ENCODE results near the gene KLHDC7B. TPM values are rescaled to one million over a fixed set of nuclear protein-coding genes. Genes with fewer than 3 reads are reported as not detected.

The KLHDC7B gene
- polyA plus RNA-seq: 0.18 TPM
- long read RNA-seq, donor 1, partial matches to known transcripts: 0 of 1 reads
- long read RNA-seq, donor 1, other reads (novel, unspliced or antisense): 0 of 1 reads
- long read RNA-seq, donor 2: 0 reads
- long read RNA-seq, donor 3: 0 reads
- long read RNA-seq, donor 4: 0 reads
- long read RNA-seq, donor 5: 0 reads
- long read RNA-seq, donor 6, partial matches to known transcripts: 0 of 1 reads
- long read RNA-seq, donor 6, other reads (novel, unspliced or antisense): 0 of 1 reads
- long read RNA-seq, donor 7: 0 reads
- long read RNA-seq, donor 8: 0 reads
- long read RNA-seq, donor 9: 0 reads
- long read RNA-seq, donor 10: 0 reads
- long read RNA-seq, donor 11: 0 reads

DNA sequence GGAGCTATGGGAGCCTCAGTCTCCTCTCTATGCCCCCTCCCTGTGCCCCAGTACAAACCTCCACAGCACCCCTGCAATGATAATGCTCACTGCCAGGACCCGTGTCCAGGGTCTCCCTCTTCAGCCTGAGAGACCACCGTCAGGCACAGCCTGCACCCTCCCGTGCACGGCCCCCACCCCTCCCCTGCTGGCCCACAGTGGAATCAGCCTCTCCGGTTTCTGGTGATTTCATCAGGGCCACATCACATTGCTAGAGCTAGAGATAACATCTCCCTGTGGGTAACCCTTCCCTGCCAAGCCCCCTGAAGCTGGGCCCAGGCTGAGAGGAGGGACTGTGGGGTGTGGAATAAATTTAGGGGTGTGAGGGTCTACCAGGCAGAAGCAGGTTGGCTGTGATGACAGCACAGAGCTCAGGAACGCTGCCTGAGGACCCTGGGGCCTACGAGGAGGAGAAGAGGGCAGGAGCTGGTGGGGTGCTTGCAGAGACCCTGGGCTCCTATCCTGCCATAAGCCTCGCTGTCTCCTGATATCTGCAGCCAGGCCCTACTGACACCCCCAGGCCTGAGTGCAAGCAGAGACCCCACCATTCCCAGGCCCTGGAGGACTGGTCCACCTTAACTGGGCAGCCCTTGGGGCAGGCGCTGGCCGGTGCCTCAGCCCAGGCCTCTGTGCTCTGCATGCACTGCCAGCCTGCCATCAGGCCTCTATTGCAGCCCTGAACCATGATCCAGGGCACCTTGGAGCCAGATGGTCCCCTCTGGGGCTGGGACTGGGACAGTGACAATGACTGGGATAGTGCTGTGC lies at the start of gene KLHDC7B:
KLHDC7B (plus strand) TSS at position 378 of the 804 bp plus-strand sequence; CDS start at position 723, 345 bp downstream.
- H3K36me3 ChIP-seq (ENCODE audit: control insufficient read depth, insufficient read depth, low read length): no peaks in the 10 kb centered on the region
- H3K4me1 ChIP-seq (ENCODE audit: control insufficient read depth, insufficient read depth, low read length): peaks cover 4% of the 10 kb centered on the region
- H3K27ac ChIP-seq (ENCODE audit: low read length): no peak within 1 kb of the TSS
- no peak within 1 kb of the TSS for H3K4me3 ChIP-seq (ENCODE audit: low read length)
- peaks cover 6% of the 10 kb centered on the region for H3K9me3 ChIP-seq (ENCODE audit: control insufficient read depth, low read depth, low read length)
- peaks cover 70% of the 10 kb centered on the region for H3K27me3 ChIP-seq (ENCODE audit: control insufficient read depth, insufficient read depth, low read length)
- no CpG with 5 or more reads among the region's 10 CpGs for WGBS (ENCODE audit: insufficient coverage, low lambda C conversion rate)
- DNase-seq: no peak

DNA sequence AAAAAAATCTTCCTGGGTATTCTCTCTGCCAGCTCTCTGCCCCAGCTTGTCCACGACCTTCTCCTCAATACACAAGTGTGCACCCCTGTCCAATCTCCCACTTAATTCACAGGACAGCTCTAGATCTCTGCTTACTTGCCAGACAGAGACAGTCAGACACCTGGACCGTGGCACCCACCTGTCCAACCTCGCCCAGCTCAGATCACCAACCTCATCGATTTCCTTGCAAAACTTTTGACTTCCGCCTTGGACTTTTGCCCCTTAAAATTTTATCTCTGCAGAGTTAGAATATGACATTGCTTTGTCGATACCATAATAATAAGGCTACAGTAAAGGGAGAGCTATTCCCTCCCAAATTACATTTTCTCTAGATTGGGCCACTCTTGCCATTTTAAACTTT lies 48.6 kb upstream of the KLHDC7B start:
- Histone ChIP-seq H3K27me3 (ENCODE audit: control insufficient read depth, insufficient read depth, low read length) (no peaks in the 10 kb centered on the region), H3K4me3 (ENCODE audit: low read length) (no peak overlapping the region), H3K9me3 (ENCODE audit: control insufficient read depth, low read depth, low read length) (no peaks in the 10 kb centered on the region), H3K36me3 (ENCODE audit: control insufficient read depth, insufficient read depth, low read length) (peaks cover 1% of the 10 kb centered on the region), H3K4me1 (ENCODE audit: control insufficient read depth, insufficient read depth, low read length) (no peaks in the 10 kb centered on the region), H3K27ac (ENCODE audit: low read length) (no peak overlapping the region)
- 64% methylated on average over 1 of the region's 6 CpGs for WGBS (ENCODE audit: insufficient coverage, low lambda C conversion rate)
- no peak for DNase-seq

DNA sequence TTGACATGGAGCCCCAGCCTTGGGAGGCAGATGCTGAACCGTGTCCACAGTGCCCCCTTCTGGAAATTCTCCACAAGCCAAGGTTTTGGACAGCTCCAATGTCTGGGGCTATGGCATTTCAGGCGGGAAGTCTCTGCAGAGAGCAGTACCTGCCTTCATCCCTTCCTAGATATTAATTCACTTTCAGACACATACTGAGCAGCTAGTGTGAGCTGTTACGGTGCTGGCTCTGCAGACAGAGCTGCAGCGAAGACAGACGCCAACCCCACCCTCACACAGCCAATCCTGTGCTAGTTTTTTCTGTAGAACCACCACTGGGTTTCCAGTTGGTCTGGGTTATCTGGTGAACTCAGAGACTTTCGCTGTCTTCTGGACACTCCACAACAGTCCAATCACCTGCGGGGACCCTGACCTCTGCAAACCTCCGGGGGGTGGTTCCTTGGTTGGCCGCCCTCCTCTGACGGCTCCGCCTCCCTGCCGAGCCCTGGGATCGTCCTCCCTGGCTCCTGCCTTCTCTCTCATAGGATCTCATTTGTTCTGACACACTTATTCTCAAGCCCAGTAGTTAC lies 47.3 kb upstream of the KLHDC7B start:
- Histone ChIP-seq H3K4me3 (ENCODE audit: low read length) (no peak overlapping the region), H3K36me3 (ENCODE audit: control insufficient read depth, insufficient read depth, low read length) (peaks cover 13% of the 10 kb centered on the region), H3K27ac (ENCODE audit: low read length) (peak overlapping the region; percentile 2), H3K9me3 (ENCODE audit: control insufficient read depth, low read depth, low read length) (no peaks in the 10 kb centered on the region), H3K4me1 (ENCODE audit: control insufficient read depth, insufficient read depth, low read length) (no peaks in the 10 kb centered on the region), H3K27me3 (ENCODE audit: control insufficient read depth, insufficient read depth, low read length) (no peaks in the 10 kb centered on the region)
- DNase-seq: peak in 1 of 2 donors; percentile 69
- WGBS (ENCODE audit: insufficient coverage, low lambda C conversion rate): no CpG with 5 or more reads among the region's 13 CpGs

DNA sequence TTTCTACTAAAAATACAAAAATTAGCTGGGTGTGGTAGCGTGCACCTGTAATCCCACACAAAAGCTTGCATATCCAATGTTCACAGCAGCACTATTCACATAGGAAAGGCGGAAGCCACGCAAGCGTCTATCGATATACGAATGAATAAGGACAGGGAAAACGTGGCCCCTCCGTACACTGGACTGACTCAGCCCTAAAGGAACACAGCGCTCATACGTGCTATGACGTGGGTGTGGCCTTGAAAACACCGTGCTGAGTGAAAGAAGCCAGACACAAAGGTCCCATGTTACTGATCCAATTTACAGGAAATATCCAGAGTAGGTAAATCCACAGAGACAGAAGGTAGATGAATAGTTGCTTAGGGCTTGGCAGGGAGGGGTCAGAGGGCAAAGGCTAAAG lies 45.2 kb upstream of the KLHDC7B start:
- DNase-seq: no peak
- H3K4me3 ChIP-seq (ENCODE audit: low read length): no peak overlapping the region
- no peaks in the 10 kb centered on the region for H3K9me3 ChIP-seq (ENCODE audit: control insufficient read depth, low read depth, low read length)
- no peaks in the 10 kb centered on the region for H3K4me1 ChIP-seq (ENCODE audit: control insufficient read depth, insufficient read depth, low read length)
- no peak overlapping the region for H3K27ac ChIP-seq (ENCODE audit: low read length)
- H3K27me3 ChIP-seq (ENCODE audit: control insufficient read depth, insufficient read depth, low read length): no peaks in the 10 kb centered on the region
- peaks cover 26% of the 10 kb centered on the region for H3K36me3 ChIP-seq (ENCODE audit: control insufficient read depth, insufficient read depth, low read length)
- no CpG with 5 or more reads among the region's 12 CpGs for WGBS (ENCODE audit: insufficient coverage, low lambda C conversion rate)

DNA sequence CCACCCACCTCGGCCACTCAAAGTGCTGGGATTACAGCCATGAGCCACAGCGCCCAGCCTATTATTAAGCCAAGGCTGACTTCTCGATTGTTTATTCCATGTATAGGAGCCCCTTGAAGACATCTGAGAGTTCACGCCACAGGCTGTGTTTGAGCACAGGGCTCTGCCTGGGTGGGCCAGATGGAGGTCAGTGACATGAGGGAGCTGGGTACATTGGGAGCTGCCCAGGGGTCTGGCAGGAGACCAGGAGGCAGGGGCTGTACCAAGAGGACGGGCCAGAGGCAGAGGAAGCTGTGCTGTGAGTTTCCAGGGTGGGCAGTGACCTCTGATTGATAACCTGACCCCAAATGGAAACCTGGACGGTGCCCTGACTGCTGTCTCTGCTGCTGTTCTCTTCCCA lies 43.6 kb upstream of the KLHDC7B start:
- WGBS (ENCODE audit: insufficient coverage, low lambda C conversion rate): no CpG with 5 or more reads among the region's 6 CpGs
- DNase-seq: no peak
- peaks cover 6% of the 10 kb centered on the region for H3K4me1 ChIP-seq (ENCODE audit: control insufficient read depth, insufficient read depth, low read length)
- no peaks in the 10 kb centered on the region for H3K9me3 ChIP-seq (ENCODE audit: control insufficient read depth, low read depth, low read length)
- no peak overlapping the region for H3K4me3 ChIP-seq (ENCODE audit: low read length)
- no peaks in the 10 kb centered on the region for H3K27me3 ChIP-seq (ENCODE audit: control insufficient read depth, insufficient read depth, low read length)
- H3K36me3 ChIP-seq (ENCODE audit: control insufficient read depth, insufficient read depth, low read length): peaks cover 33% of the 10 kb centered on the region
- no peak overlapping the region for H3K27ac ChIP-seq (ENCODE audit: low read length)

DNA sequence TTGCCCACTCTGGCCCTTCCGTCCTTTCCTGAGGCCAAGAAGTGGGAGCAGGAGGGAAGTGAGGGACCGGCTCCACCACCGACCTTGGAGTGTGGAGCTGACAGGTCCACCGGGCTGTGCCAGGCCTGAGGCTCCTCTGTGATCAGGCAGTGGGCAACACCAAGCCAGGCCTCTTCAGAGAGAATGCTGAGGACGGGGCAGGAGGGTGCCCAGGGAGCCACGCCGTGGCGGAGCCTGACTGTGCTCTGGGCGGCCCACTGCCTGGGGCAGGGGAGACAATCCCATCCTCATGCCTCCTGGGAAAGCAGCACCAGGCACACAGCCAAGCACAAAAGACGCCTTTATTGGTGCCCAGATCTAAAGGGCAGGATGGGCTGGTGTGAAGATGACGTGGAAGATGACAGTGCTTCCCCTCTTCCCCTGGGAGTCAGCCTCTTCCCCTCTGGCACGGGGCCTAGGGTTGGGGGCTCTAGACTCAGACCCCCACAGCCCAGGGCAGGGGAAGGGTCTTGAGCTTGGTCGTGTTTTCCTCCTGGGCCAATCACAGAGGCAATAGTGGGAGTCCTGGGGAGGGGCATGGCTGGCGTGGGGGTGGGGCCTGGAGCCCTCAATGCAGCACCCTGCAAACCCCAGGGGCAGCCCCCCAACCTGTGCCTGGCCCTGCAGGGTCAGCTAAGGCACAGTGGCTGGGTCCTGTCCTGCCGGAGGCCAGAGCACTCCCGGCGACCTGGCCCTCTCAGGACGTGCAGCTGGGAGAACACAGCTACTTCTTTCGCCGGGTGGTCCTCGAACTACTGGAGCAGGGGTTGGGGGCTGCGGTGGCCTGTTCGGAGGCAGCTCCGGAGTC lies 42.8 kb upstream of the KLHDC7B start:
- Histone ChIP-seq H3K4me3 (ENCODE audit: low read length) (no peak overlapping the region), H3K36me3 (ENCODE audit: control insufficient read depth, insufficient read depth, low read length) (peaks cover 33% of the 10 kb centered on the region), H3K27me3 (ENCODE audit: control insufficient read depth, insufficient read depth, low read length) (no peaks in the 10 kb centered on the region), H3K4me1 (ENCODE audit: control insufficient read depth, insufficient read depth, low read length) (peaks cover 6% of the 10 kb centered on the region), H3K27ac (ENCODE audit: low read length) (no peak overlapping the region), H3K9me3 (ENCODE audit: control insufficient read depth, low read depth, low read length) (no peaks in the 10 kb centered on the region)
- no peak for DNase-seq
- WGBS (ENCODE audit: insufficient coverage, low lambda C conversion rate): no CpG with 5 or more reads among the region's 24 CpGs

DNA sequence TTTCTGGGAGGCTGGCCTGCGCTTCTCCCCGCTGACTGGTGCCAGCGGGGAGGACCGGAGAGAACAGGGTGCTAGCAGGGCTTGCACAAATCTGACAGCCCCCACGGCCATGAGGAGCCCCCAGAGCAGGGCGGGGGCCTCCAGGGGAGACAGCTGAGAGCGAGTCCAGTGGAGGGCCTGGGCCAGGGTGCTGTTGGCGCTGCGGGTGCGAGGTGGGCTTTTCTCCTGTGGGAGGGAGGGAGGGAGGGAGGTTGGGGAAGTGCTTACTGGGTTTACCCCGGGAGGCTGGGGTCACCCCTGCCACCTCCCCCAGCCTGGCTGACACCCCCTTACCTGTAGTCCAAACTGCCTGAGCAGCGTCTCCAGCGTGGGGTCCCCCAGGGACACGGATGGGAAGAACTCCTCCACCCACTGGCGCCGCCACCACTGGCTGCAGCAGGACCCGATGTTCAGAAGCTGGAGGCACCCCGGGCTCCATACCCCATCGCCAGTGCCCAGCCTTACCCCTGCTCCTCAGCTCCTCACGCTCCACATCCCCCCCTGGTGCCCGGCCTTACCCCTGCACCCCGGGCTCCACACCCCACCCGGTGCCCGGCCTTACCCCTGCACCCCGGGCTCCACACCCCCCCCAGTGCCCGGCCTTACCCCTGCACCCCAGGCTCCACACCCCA lies 42.1 kb upstream of the KLHDC7B start:
- WGBS (ENCODE audit: insufficient coverage, low lambda C conversion rate): no CpG with 5 or more reads among the region's 26 CpGs
- no peak overlapping the region for H3K4me3 ChIP-seq (ENCODE audit: low read length)
- no peak overlapping the region for H3K27ac ChIP-seq (ENCODE audit: low read length)
- H3K36me3 ChIP-seq (ENCODE audit: control insufficient read depth, insufficient read depth, low read length): peaks cover 33% of the 10 kb centered on the region
- no peak for DNase-seq
- H3K27me3 ChIP-seq (ENCODE audit: control insufficient read depth, insufficient read depth, low read length): no peaks in the 10 kb centered on the region
- no peaks in the 10 kb centered on the region for H3K9me3 ChIP-seq (ENCODE audit: control insufficient read depth, low read depth, low read length)
- H3K4me1 ChIP-seq (ENCODE audit: control insufficient read depth, insufficient read depth, low read length): peaks cover 8% of the 10 kb centered on the region

DNA sequence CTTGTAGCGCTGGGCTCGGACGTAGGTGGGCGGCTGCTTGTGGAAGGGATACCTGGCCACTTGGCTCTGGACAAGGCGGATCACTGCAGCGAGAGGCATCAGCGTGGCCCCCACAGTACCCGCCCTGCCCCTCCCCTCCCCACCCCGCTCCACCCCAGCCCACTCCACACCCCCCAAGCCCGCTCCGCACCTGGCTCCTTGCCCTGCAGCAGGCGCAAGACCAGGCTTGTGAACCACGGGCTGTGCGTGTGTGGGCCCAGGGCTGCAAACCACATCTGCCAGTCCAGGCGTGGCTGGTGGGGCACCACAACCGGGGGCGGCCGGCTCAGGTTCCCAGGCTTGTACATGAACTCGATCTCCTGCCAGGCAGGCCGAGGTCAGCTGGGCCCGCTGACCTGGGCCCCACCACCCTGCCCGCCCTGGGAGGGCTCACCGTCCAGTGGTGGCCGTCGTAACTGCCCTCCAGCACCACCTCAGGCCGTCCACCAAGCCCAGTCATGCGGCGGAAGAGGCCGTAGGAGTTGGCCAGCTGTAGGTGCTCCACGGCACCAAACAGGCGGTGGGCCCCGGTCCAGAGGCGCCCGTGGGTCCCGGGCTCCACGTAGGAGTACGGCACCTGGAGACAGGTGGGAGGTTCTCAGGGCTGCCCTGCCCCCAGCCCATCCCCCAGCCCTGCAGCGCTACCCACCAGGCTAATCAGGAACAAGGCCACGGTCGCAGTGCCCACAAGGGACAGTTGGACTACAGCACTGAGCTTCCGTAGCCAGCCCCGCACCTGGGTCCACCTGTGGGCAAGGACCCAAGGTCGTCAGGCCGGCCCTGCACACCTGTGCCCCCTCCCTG lies 41.1 kb upstream of the KLHDC7B start:
- Histone ChIP-seq H3K27ac (ENCODE audit: low read length) (no peak overlapping the region), H3K27me3 (ENCODE audit: control insufficient read depth, insufficient read depth, low read length) (no peaks in the 10 kb centered on the region), H3K4me1 (ENCODE audit: control insufficient read depth, insufficient read depth, low read length) (peaks cover 14% of the 10 kb centered on the region), H3K36me3 (ENCODE audit: control insufficient read depth, insufficient read depth, low read length) (peaks cover 33% of the 10 kb centered on the region), H3K4me3 (ENCODE audit: low read length) (no peak overlapping the region), H3K9me3 (ENCODE audit: control insufficient read depth, low read depth, low read length) (no peaks in the 10 kb centered on the region)
- WGBS (ENCODE audit: insufficient coverage, low lambda C conversion rate): no CpG with 5 or more reads among the region's 44 CpGs
- no peak for DNase-seq

DNA sequence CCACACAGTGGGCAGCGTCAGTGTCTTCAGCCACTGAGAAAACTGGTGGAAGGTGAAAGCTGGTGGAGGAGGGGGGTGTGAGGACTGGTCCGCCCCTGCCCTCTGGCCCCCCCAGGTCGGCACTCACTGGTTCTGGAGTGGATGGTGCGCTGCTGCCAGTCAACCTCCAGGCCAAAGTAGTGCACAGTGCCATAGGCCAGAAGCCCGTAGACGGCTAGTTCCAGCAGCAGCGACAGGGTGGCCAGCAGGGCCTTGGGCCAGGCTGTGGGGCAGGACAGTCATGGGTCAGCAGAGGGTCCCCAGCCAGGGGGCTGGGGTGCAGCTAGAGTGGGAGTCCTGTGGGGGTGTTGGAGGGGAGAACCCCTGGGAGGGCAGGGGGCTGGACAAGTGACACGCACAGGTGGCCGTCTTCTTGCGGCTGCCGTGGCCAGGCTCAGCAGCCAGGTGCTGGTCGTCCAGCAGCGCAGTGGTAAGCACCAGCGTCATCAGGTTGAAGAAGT lies 40.4 kb upstream of the KLHDC7B start:
- Histone ChIP-seq H3K27ac (ENCODE audit: low read length) (no peak overlapping the region), H3K4me3 (ENCODE audit: low read length) (no peak overlapping the region), H3K36me3 (ENCODE audit: control insufficient read depth, insufficient read depth, low read length) (peaks cover 33% of the 10 kb centered on the region), H3K9me3 (ENCODE audit: control insufficient read depth, low read depth, low read length) (no peaks in the 10 kb centered on the region), H3K4me1 (ENCODE audit: control insufficient read depth, insufficient read depth, low read length) (peaks cover 14% of the 10 kb centered on the region), H3K27me3 (ENCODE audit: control insufficient read depth, insufficient read depth, low read length) (no peaks in the 10 kb centered on the region)
- WGBS (ENCODE audit: insufficient coverage, low lambda C conversion rate): no CpG with 5 or more reads among the region's 14 CpGs
- DNase-seq: no peak
